Calu3 (cell line): Measurements from ENCODE around the gene SIX3. TPM values are rescaled to one million over a fixed set of nuclear protein-coding genes. Genes with fewer than 3 reads are reported as not detected.

Experiments
- BruUV-seq: library from RNA; stranded (reverse); fragments of 400-500 nt; replicated peaks from 2 replicates; lab custom pipeline; 2021; lab: Mats Ljungman, UMichigan
- CTCF ChIA-PET: fragments of 300-600 bp; sonication (Branson Sonifier 250); formaldehyde crosslinking; loops from one replicate; lab custom pipeline; 2022; ENCODE audit warnings: antibody characterized with exemption; lab: Charles Lee
- DNase-seq: peaks from one replicate; pipeline ENCODE4 v3.0.0; 2022
- H3K27ac Mint-ChIP-seq: one replicate; pipeline ENCODE4 v1.8.0; 2022; ENCODE audit warnings: mixed read lengths; ENCODE audit not compliant: unreplicated experiment
- H3K27me3 Mint-ChIP-seq: one replicate; pipeline ENCODE4 v1.8.0; 2022; ENCODE audit warnings: mixed read lengths; ENCODE audit not compliant: unreplicated experiment
- H3K36me3 Mint-ChIP-seq: one replicate; pipeline ENCODE4 v1.8.0; 2022; ENCODE audit warnings: mild to moderate bottlenecking, moderate library complexity, mixed read lengths; ENCODE audit not compliant: insufficient read depth, unreplicated experiment
- H3K4me1 Mint-ChIP-seq: one replicate; pipeline ENCODE4 v1.8.0; 2022; ENCODE audit warnings: mild to moderate bottlenecking, low read depth, mixed read lengths; ENCODE audit not compliant: unreplicated experiment
- H3K4me3 Mint-ChIP-seq: one replicate; pipeline ENCODE4 v1.8.0; 2022; ENCODE audit warnings: mild to moderate bottlenecking, low read depth, moderate library complexity, mixed read lengths; ENCODE audit not compliant: unreplicated experiment
- H3K9me3 Mint-ChIP-seq: one replicate; pipeline ENCODE4 v1.8.0; 2022; ENCODE audit warnings: low read depth, mixed read lengths; ENCODE audit not compliant: unreplicated experiment
- CTCF ChIP-seq: fragments of 200-600 bp; IDR thresholded peaks from one replicate; pipeline ENCODE4 v1.8.0; 2022; ENCODE audit warnings: antibody characterized with exemption; ENCODE audit not compliant: unreplicated experiment
- intact Hi-C: fragments of 100-400 bp; cut with micrococcal nuclease; formaldehyde crosslinking; loops from one replicate; pipeline ENCODE4 v1.10.0; 2022; ENCODE audit not compliant: unreplicated experiment
- total RNA-seq: library from RNA; stranded (reverse); gene quantifications from 2 replicates; pipeline ENCODE4 v1.2.3, GENCODE V29; 2022

SIX3 gene
- total RNA-seq, 1 experiment from 2014 or later, result not detected

GRCh38 chr2:44922776-44923175 lies 18.7 kb upstream of the SIX3 start:
- peaks cover 6% of the 10 kb centered on the region for H3K36me3 Mint-ChIP-seq
- no peak for DNase-seq
- peaks cover 4% of the 10 kb centered on the region for H3K9me3 Mint-ChIP-seq
- TF ChIP-seq CTCF, result no peak
- H3K4me1 Mint-ChIP-seq, result peaks cover 20% of the 10 kb centered on the region
- no peak overlapping the region for H3K4me3 Mint-ChIP-seq
- intact Hi-C loops, result no loop called here
- H3K27me3 Mint-ChIP-seq, result peaks cover 44% of the 10 kb centered on the region
- no TSS peak for BruUV-seq
- CTCF ChIA-PET, result interaction anchor here (0.6 kb wide), 1 partner anchor 537 kb away, joined by 3 read pairs; no protein-coding TSS in a partner anchor
- H3K27ac Mint-ChIP-seq, result no peak overlapping the region

GRCh38 chr2:44925561-44926136 lies 15.9 kb upstream of the SIX3 start:
- CTCF ChIA-PET, result no interaction called here
- no TSS peak for BruUV-seq
- Mint-ChIP-seq H3K27ac (no peak overlapping the region), H3K36me3 (no peaks in the 10 kb centered on the region), H3K27me3 (peaks cover 63% of the 10 kb centered on the region), H3K4me1 (no peaks in the 10 kb centered on the region), H3K9me3 (no peaks in the 10 kb centered on the region), H3K4me3 (no peak overlapping the region)
- DNase-seq, result no peak
- TF ChIP-seq CTCF, result no peak
- intact Hi-C loops, result no loop called here

- BruUV-seq, result no TSS peak
- no peak for DNase-seq
- intact Hi-C loops, result no loop called here
- Mint-ChIP-seq H3K4me3 (no peak overlapping the region), H3K27me3 (peaks cover 76% of the 10 kb centered on the region), H3K9me3 (no peaks in the 10 kb centered on the region), H3K27ac (no peak overlapping the region), H3K4me1 (no peaks in the 10 kb centered on the region), H3K36me3 (no peaks in the 10 kb centered on the region)
- TF ChIP-seq CTCF, result no peak
- CTCF ChIA-PET, result interaction anchor here (1.0 kb wide), 1 partner anchor 8 kb away, joined by 3 read pairs; no protein-coding TSS in a partner anchor
Measured at GRCh38 chr2:44926957-44927356, 14.5 kb upstream of the SIX3 start.

GRCh38 chr2:44927985-44928482 lies 13.5 kb upstream of the SIX3 start:
- H3K4me3 Mint-ChIP-seq, result no peak overlapping the region
- H3K36me3 Mint-ChIP-seq, result no peaks in the 10 kb centered on the region
- BruUV-seq, result no TSS peak
- no peaks in the 10 kb centered on the region for H3K9me3 Mint-ChIP-seq
- TF ChIP-seq CTCF, result no peak
- H3K4me1 Mint-ChIP-seq, result no peaks in the 10 kb centered on the region
- no peak for DNase-seq
- H3K27me3 Mint-ChIP-seq, result peaks cover 83% of the 10 kb centered on the region
- intact Hi-C loops, result no loop called here
- no peak overlapping the region for H3K27ac Mint-ChIP-seq
- CTCF ChIA-PET, result interaction anchor here (1.0 kb wide), 1 partner anchor 10 kb away, joined by 3 read pairs; no protein-coding TSS in a partner anchor
